Vagina (tissue), 2 donors: ENCODE data around the gene SLC13A5. TPM values are rescaled to one million over a fixed set of nuclear protein-coding genes. Genes with fewer than 3 reads are reported as not detected.

Experiments used
- DNase-seq, 2 donors: peaks; one replicate each; pipeline ENCODE4 v3.0.0-alpha.2; 2017; ENCODE audit errors: extremely low spot score in 2 of 2
- H3K27ac ChIP-seq: fragments of 200-600 bp; sonication (generic); one replicate; pipeline ENCODE4 v1.5.1; 2019
- H3K27me3 ChIP-seq: fragments of 200-600 bp; sonication (generic); one replicate; pipeline ENCODE4 v1.5.1; 2019
- H3K36me3 ChIP-seq, 2 donors: fragments of 200-600 bp; sonication (generic); one replicate each; pipeline ENCODE4 v1.5.1; 2017 to 2019
- H3K4me1 ChIP-seq: fragments of 200-600 bp; sonication (generic); one replicate; pipeline ENCODE4 v1.5.1; 2019
- H3K4me3 ChIP-seq, 2 donors: fragments of 200-600 bp; sonication (generic); 1 replicate in 1 of 2; 2 replicates in 1 of 2; pipeline ENCODE4 v1.5.1; 2016 to 2019
- H3K9me3 ChIP-seq: fragments of 200-600 bp; sonication (generic); one replicate; pipeline ENCODE4 v1.5.1; 2019
- POLR2A ChIP-seq, 2 donors: fragments of 450-650 bp; IDR thresholded peaks; one replicate each; pipeline ENCODE4 v1.6.1; 2017; ENCODE audit warnings: antibody characterized with exemption in 2 of 2, mild to moderate bottlenecking in 2 of 2, moderate library complexity in 2 of 2
- POLR2AphosphoS5 ChIP-seq, 2 donors: sonication (generic); formaldehyde crosslinking; IDR thresholded peaks; one replicate each; pipeline ENCODE4 v1.9.0; 2017; ENCODE audit warnings: antibody characterized with exemption in 2 of 2, mild to moderate bottlenecking in 2 of 2, low read depth in 1 of 2; ENCODE audit not compliant: insufficient read depth in 1 of 2
- intact Hi-C: fragments of 100-400 bp; cut with DNase I; formaldehyde crosslinking; loops from one replicate; pipeline ENCODE4 v1.15.1; 2023
- total RNA-seq: library from RNA; depleted of rRNA; stranded (reverse); fragments of >200 nt; gene quantifications from one replicate; pipeline ENCODE4 v1.2.3, GENCODE V29; 2016
- TF ChIP-seq, protein P1 (sequence below), 3 experiments: fragments of 450-650 bp in 2 of 3; fragments of 200-600 bp in 1 of 3; sonication (generic) in 1 of 3; IDR thresholded peaks; one replicate each; pipeline ENCODE4 v1.5.1; 2017 to 2019; ENCODE audit warnings: antibody characterized with exemption in 3 of 3, mild to moderate bottlenecking in 2 of 3, moderate library complexity in 2 of 3

The SLC13A5 gene
- total RNA-seq, 1 donor from 2014 or later: 1.7 TPM

DNA sequence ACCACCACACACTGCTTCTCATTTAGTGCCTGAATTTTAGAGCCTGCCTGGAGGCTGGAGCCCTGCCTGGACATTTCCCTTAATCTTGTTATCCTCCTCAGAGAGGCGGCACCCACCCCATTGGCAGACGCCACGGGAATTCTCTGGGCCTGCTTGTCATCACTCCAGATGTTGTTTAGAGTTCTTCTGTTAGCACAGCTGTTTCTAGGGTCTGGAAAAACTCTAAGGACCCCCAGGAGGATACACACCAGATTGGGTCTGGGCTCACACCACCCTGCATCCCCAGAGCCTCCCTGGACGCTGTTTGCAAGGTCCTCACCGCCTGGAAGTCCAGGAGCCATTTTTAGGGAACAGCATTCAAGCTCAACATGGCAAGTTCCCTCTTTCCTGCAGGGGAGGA lies 42.1 kb upstream of the SLC13A5 start:
- intact Hi-C loops: no loop called here
- Histone ChIP-seq H3K27ac (peak overlapping the region; percentile 90), H3K36me3 (peaks cover 0 to 15% of the 10 kb centered on the region in 2 donors), H3K4me1 (peaks cover 54% of the 10 kb centered on the region), H3K4me3 (peak overlapping the region; percentile 46 to 69), H3K27me3 (no peaks in the 10 kb centered on the region), H3K9me3 (no peaks in the 10 kb centered on the region)
- TF ChIP-seq POLR2AphosphoS5 (IDR thresholded peaks at IDR 0.05; ENCODE audit: insufficient read depth in 1 of 2, low read depth in 1 of 2) (no peak), POLR2A (IDR thresholded peaks at IDR 0.05) (no peak)
- TF ChIP-seq, protein P1, sequence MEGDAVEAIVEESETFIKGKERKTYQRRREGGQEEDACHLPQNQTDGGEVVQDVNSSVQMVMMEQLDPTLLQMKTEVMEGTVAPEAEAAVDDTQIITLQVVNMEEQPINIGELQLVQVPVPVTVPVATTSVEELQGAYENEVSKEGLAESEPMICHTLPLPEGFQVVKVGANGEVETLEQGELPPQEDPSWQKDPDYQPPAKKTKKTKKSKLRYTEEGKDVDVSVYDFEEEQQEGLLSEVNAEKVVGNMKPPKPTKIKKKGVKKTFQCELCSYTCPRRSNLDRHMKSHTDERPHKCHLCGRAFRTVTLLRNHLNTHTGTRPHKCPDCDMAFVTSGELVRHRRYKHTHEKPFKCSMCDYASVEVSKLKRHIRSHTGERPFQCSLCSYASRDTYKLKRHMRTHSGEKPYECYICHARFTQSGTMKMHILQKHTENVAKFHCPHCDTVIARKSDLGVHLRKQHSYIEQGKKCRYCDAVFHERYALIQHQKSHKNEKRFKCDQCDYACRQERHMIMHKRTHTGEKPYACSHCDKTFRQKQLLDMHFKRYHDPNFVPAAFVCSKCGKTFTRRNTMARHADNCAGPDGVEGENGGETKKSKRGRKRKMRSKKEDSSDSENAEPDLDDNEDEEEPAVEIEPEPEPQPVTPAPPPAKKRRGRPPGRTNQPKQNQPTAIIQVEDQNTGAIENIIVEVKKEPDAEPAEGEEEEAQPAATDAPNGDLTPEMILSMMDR (IDR thresholded peaks at IDR 0.05): no peak
- no peak for DNase-seq

DNA sequence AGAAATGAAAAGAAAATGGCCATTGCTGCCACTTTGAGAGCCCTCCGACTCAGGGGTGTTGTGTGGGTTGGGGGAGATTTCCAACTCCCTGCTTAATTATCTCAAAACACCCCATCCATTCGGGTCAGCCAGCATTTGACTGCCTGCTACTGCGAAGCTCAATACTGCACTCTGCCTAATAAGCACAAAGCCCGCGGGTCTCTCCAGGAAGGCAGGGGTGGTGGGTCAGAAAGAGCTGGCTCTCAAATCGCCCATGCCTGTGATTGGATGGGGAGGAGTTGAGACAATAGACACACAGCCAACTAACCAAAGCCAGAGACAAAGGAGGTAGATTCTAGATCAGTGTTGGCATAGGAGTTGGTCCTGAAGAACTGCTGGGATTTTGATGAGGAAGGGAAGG lies 40.4 kb upstream of the SLC13A5 start:
- Histone ChIP-seq H3K27me3 (no peaks in the 10 kb centered on the region), H3K4me3 (no peak overlapping the region), H3K36me3 (no peaks in the 10 kb centered on the region), H3K4me1 (peaks cover 54% of the 10 kb centered on the region), H3K27ac (peak overlapping the region; percentile 74), H3K9me3 (no peaks in the 10 kb centered on the region)
- no peak for DNase-seq
- intact Hi-C loops: no loop called here
- TF ChIP-seq POLR2A (IDR thresholded peaks at IDR 0.05) (no peak), POLR2AphosphoS5 (IDR thresholded peaks at IDR 0.05; ENCODE audit: insufficient read depth in 1 of 2, low read depth in 1 of 2) (no peak)
- TF ChIP-seq, protein P1 (IDR thresholded peaks at IDR 0.05): no peak

DNA sequence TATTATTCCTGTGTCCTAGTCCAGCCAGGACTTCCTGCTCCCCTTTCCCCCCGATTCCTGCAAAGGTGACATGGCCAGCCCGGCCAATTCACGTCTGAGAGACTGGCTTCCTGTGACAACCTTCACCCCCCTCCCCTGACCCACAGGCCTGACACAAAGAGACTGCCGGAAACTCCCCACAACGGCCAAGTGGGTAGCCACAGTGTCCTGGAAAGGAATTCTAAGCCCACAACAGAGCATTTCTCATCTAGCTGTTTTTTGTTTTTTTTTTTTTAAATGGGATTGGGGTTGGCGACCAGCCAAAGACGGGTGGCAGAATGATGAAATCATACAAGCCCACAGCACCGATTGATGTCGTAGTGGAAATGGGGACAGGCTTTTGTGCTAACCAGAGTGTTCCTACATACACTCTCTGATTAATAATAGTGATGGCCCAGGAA lies 39.9 kb upstream of the SLC13A5 start:
- intact Hi-C loops: no loop called here
- TF ChIP-seq, protein P1 (IDR thresholded peaks at IDR 0.05): no peak
- TF ChIP-seq POLR2AphosphoS5 (IDR thresholded peaks at IDR 0.05; ENCODE audit: insufficient read depth in 1 of 2, low read depth in 1 of 2): peak in 1 of 2 donors; percentile 56
- Histone ChIP-seq H3K4me1 (peaks cover 53% of the 10 kb centered on the region), H3K4me3 (no peak overlapping the region), H3K9me3 (no peaks in the 10 kb centered on the region), H3K27ac (peak overlapping the region; percentile 74), H3K27me3 (no peaks in the 10 kb centered on the region), H3K36me3 (no peaks in the 10 kb centered on the region)
- DNase-seq: no peak

DNA sequence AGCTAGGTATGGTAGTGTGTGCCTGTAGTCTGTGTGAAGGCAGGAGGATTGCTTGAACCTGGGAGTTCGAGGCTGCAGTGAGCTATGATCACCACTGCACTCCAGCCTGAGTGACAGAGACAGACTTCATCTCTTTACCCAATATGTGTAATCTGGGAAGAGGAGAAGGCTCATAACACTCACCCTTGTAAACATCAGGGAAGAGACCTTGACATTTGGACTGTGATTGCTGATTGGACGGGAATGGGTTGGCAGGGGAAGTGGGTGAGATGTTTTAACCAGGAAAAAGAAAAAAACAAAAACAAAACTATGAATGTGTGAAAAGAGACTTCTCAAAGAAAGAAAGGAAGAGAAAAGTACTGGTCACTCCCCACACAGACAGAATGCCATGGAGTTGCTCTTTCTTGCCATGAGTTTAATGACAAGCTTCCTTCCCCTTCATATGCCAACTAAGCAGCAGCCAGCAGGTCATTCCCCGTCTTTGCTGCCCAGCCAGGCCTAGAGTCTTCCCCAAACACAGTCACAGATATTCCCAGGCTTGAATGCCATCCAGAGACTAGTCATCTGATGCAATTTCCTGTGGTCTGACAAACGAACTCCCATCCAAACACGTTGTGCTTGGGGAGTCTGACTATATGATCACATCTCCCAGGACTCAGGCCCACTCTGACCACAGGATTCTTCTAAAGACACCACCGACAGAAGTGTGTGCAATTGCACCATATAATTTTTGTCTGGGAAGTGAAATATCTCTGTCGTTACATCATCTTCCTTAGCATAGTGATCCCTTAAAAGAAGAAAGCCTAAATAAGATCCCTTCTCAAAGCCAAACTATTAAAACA lies 39.1 kb upstream of the SLC13A5 start:
- no peak for DNase-seq
- Histone ChIP-seq H3K4me1 (peaks cover 45% of the 10 kb centered on the region), H3K36me3 (no peaks in the 10 kb centered on the region), H3K9me3 (no peaks in the 10 kb centered on the region), H3K27ac (peak overlapping the region; percentile 74), H3K27me3 (no peaks in the 10 kb centered on the region), H3K4me3 (no peak overlapping the region)
- TF ChIP-seq POLR2A (IDR thresholded peaks at IDR 0.05) (no peak), POLR2AphosphoS5 (IDR thresholded peaks at IDR 0.05; ENCODE audit: insufficient read depth in 1 of 2, low read depth in 1 of 2) (no peak)
- TF ChIP-seq, protein P1 (IDR thresholded peaks at IDR 0.05): no peak
- intact Hi-C loops: no loop called here

DNA sequence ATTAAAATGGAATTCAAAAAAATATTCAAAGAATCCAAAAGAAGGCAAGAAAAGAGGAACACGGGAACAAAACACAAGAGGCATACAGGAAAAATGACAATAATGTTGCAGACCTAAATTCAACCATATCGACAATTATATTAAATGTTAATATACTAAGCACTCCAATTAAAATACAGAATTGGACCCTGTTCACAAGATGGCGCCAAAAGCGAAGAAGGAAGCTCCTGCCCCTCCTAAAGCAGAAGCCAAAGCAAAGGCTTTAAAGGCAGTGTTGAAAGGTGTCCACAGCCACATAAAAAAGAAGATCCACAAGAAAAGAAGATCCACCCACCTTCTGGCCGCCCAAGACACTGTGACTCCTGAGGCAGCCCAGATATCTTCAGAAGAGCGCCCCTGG lies 36.4 kb upstream of the SLC13A5 start:
- no peak for TF ChIP-seq POLR2AphosphoS5 (IDR thresholded peaks at IDR 0.05; ENCODE audit: insufficient read depth in 1 of 2, low read depth in 1 of 2)
- TF ChIP-seq, protein P1 (IDR thresholded peaks at IDR 0.05): no peak
- TF ChIP-seq POLR2A (IDR thresholded peaks at IDR 0.05): no peak
- no peak overlapping the region for H3K4me3 ChIP-seq
- no peaks in the 10 kb centered on the region for H3K27me3 ChIP-seq
- H3K36me3 ChIP-seq: no peaks in the 10 kb centered on the region
- no peak overlapping the region for H3K27ac ChIP-seq
- H3K4me1 ChIP-seq: peaks cover 23% of the 10 kb centered on the region
- DNase-seq: no peak
- intact Hi-C loops: no loop called here
- H3K9me3 ChIP-seq: no peaks in the 10 kb centered on the region
